Nephron progenitor cell (in vitro differentiated cells): ENCODE measurements around the gene ABHD16B.

Experiments used
- DNase-seq: peaks from one replicate; pipeline ENCODE4 v3.0.0; 2021
- H3K27ac Mint-ChIP-seq: 2 replicates; pipeline ENCODE4 v1.8.0; 2021; ENCODE audit warnings: mild to moderate bottlenecking, moderate library complexity, mixed read lengths
- H3K27me3 Mint-ChIP-seq: 2 replicates; pipeline ENCODE4 v1.8.0; 2021; ENCODE audit warnings: mild to moderate bottlenecking, low read depth, mixed read lengths; ENCODE audit not compliant: poor library complexity
- H3K36me3 Mint-ChIP-seq: 2 replicates; pipeline ENCODE4 v1.8.0; 2021; ENCODE audit warnings: low read depth, mixed read lengths
- H3K4me1 Mint-ChIP-seq: 2 replicates; pipeline ENCODE4 v1.8.0; 2021; ENCODE audit warnings: mixed read lengths
- H3K4me3 Mint-ChIP-seq: 2 replicates; pipeline ENCODE4 v1.8.0; 2021; ENCODE audit warnings: mild to moderate bottlenecking, moderate library complexity, mixed read lengths
- H3K9me3 Mint-ChIP-seq: 2 replicates; pipeline ENCODE4 v1.8.0; 2021; ENCODE audit warnings: mild to moderate bottlenecking, moderate library complexity, mixed read lengths
- TF ChIP-seq, protein P1 (sequence below): fragments of 200-600 bp; sonication (generic); IDR thresholded peaks from 2 replicates; pipeline ENCODE4 v1.5.0; 2021; ENCODE audit warnings: antibody characterized with exemption

Gene ABHD16B

GRCh38 chr20:63861365-63861934 is at the start of gene ABHD16B:
Gene ABHD16B (plus strand): TSS chr20:63861498. CDS start chr20:63861541, 43 bp downstream.
- H3K36me3 Mint-ChIP-seq: peaks cover 5% of the 10 kb centered on the region
- H3K27ac Mint-ChIP-seq: peak within 1 kb of the TSS; percentile 66
- no peak within 1 kb of the TSS for H3K4me3 Mint-ChIP-seq
- TF ChIP-seq, protein P1, sequence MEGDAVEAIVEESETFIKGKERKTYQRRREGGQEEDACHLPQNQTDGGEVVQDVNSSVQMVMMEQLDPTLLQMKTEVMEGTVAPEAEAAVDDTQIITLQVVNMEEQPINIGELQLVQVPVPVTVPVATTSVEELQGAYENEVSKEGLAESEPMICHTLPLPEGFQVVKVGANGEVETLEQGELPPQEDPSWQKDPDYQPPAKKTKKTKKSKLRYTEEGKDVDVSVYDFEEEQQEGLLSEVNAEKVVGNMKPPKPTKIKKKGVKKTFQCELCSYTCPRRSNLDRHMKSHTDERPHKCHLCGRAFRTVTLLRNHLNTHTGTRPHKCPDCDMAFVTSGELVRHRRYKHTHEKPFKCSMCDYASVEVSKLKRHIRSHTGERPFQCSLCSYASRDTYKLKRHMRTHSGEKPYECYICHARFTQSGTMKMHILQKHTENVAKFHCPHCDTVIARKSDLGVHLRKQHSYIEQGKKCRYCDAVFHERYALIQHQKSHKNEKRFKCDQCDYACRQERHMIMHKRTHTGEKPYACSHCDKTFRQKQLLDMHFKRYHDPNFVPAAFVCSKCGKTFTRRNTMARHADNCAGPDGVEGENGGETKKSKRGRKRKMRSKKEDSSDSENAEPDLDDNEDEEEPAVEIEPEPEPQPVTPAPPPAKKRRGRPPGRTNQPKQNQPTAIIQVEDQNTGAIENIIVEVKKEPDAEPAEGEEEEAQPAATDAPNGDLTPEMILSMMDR: no peak
- DNase-seq: no peak
- no peaks in the 10 kb centered on the region for H3K9me3 Mint-ChIP-seq
- H3K4me1 Mint-ChIP-seq: peaks cover 71% of the 10 kb centered on the region
- peaks cover 5% of the 10 kb centered on the region for H3K27me3 Mint-ChIP-seq

DNA sequence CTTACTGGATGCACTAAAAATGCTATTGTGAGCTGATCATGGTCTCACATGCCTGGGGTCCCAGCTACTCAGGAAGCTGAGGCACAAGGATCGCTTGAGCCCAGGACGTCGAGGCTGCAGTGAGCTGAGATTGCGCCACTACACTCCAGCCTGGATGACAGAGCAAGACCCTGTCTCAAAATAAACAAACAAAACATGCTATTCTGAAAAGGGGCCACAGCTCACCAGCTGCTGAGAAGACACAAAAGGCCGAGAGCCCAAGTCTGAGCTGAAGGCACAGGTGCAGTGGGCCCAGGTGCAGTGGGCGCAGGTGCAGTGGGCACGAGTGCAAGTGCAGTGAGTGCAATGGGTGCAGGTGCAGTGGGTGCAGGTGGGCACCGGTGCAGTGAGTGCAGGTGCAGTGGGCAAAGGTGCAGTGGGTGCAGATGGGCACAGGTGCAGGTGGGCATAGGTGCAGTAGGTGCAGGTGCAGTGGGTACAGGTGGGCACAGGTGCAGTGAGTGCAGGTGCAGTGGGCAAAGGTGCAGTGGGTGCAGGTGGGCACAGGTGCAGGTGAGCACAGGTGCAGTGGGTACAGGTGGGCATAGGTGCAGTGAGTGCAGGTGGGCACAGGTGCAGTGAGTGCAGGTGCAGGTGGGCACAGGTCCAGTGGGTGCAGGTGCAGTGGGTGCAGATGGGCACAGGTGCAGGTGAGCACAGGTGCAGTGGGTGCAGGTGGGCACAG is 46.2 kb upstream of the ABHD16B start:
- peaks cover 4% of the 10 kb centered on the region for H3K27me3 Mint-ChIP-seq
- peaks cover 42% of the 10 kb centered on the region for H3K4me1 Mint-ChIP-seq
- peak overlapping the region; percentile 74 for H3K27ac Mint-ChIP-seq
- H3K36me3 Mint-ChIP-seq: peaks cover 19% of the 10 kb centered on the region
- no peak overlapping the region for H3K4me3 Mint-ChIP-seq
- no peak for DNase-seq
- H3K9me3 Mint-ChIP-seq: no peaks in the 10 kb centered on the region
- TF ChIP-seq, protein P1: no peak

DNA sequence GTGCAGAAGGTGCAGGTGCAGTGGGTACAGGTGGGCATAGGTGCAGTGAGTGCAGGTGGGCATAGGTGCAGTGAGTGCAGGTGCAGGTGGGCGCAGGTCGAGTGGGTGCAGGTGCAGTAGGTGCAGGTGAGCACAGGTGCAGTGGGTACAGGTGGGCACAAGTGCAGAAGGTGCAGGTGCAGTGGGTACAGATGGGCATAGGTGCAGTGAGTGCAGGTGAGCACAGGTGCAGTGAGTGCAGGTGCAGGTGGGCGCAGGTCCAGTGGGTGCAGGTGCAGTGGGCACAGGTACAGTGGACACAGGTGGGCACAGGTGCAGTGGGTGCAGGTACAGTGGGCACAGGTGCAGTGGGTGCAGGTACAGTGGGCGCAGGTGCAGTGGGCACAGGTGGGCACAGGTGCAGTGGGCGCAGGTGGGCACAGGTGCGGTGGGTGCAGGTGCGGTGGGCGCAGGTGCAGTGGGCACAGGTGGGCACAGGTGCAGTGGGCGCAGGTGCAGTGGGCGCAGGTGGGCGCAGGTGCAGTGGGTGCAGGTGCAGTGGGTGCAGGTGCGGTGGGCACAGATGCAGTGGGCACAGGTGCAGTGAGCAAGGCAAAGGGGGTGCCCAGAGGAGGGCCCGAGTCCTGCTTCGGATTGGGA is 45.6 kb upstream of the ABHD16B start:
- Mint-ChIP-seq H3K9me3 (no peaks in the 10 kb centered on the region), H3K4me1 (peaks cover 41% of the 10 kb centered on the region), H3K36me3 (peaks cover 17% of the 10 kb centered on the region), H3K27me3 (peaks cover 4% of the 10 kb centered on the region), H3K27ac (no peak overlapping the region), H3K4me3 (no peak overlapping the region)
- no peak for DNase-seq
- TF ChIP-seq, protein P1: no peak

DNA sequence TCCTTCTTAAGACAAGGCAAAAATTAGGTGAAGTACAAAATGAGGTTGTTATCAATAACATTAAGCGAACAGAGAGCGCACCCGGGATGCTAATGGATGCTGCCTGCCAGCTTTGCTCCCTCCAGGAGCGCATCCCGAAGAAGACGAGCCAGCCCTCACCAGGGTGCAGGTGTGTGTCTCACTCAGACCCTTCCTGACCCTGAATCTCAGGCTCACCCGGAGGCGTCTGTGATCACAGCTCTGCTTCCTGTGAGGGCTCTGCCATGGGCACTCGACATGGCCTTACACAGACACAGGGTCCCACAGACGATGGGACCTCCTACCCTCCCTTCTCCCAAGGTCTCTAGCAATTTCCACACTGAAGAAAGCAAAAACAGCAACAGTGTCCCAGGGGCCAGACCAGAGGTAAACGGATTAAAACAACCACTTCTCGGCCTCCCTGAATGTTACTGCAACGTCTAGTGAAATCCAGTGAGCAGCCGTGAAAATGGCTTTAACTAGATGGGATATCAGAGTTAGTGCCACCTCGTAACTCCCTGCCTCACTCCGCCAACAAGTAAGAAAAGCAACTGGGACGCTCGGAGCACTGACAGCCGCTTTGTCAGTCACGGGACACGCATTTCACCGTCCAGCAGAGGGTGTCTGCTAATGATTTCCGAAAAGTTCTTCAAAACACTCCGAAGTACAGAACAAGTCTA is 41.9 kb upstream of the ABHD16B start:
- Mint-ChIP-seq H3K27me3 (peaks cover 4% of the 10 kb centered on the region), H3K4me3 (no peak overlapping the region), H3K9me3 (no peaks in the 10 kb centered on the region), H3K36me3 (peaks cover 36% of the 10 kb centered on the region), H3K4me1 (peaks cover 58% of the 10 kb centered on the region), H3K27ac (peak overlapping the region; percentile 96)
- DNase-seq: no peak
- TF ChIP-seq, protein P1: peak; percentile 12

- TF ChIP-seq, protein P1: no peak
- H3K4me3 Mint-ChIP-seq: peak overlapping the region; percentile 11
- peaks cover 34% of the 10 kb centered on the region for H3K36me3 Mint-ChIP-seq
- peaks cover 58% of the 10 kb centered on the region for H3K4me1 Mint-ChIP-seq
- peaks cover 6% of the 10 kb centered on the region for H3K27me3 Mint-ChIP-seq
- H3K9me3 Mint-ChIP-seq: no peaks in the 10 kb centered on the region
- no peak for DNase-seq
- peak overlapping the region; percentile 75 for H3K27ac Mint-ChIP-seq
Observed at GRCh38 chr20:63821811-63822210, 39.5 kb upstream of the ABHD16B start.
